Measurements from ENCODE around the gene ERCC4.

The ERCC4 gene

DNA sequence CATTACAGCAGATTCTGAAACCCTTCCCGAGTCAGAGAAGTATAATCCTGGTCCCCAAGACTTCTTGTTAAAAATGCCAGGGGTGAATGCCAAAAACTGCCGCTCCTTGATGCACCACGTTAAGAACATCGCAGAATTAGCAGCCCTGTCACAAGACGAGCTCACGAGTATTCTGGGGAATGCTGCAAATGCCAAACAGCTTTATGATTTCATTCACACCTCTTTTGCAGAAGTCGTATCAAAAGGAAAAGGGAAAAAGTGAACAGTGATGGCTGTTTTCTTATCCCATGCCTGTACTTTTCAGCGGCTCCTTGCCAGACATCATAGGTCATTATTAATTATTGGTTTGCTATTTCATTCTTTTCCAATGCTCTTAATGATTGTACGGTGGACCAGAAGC is 28.1 kb downstream of the ERCC4 start:
- DNase-seq (ENCODE audit: low read depth in 2 of 2) = no peak

- DNase-seq (ENCODE audit: low read depth in 2 of 2) = no peak
These were observed 31.0 kb downstream of the ERCC4 start for GRCh38 chr16:13950821-13951547.

- DNase-seq (ENCODE audit: low read depth in 2 of 2) = no peak
These were observed 31.7 kb downstream of the ERCC4 start for GRCh38 chr16:13951611-13952010.

DNA sequence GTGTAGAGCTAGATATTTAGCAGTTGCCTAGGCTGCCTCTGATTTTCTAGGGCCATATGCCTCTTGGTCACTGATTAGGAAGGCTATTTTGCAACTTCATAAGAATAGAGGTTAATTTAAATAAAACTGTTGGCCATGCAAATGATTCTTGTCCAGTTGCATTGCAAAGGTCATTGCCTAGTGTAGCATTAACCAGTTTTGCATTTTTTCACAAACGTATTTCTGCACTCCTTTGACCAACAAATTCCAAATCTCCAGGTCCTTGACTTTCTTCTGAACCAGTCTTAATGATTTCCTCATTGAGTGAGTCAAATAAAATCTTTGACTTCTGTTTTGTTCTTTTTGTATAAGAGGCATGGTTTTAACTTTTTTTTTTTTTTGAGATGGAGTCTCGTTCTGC is 33.5 kb downstream of the ERCC4 start:
- DNase-seq (ENCODE audit: low read depth in 2 of 2) = no peak

DNA sequence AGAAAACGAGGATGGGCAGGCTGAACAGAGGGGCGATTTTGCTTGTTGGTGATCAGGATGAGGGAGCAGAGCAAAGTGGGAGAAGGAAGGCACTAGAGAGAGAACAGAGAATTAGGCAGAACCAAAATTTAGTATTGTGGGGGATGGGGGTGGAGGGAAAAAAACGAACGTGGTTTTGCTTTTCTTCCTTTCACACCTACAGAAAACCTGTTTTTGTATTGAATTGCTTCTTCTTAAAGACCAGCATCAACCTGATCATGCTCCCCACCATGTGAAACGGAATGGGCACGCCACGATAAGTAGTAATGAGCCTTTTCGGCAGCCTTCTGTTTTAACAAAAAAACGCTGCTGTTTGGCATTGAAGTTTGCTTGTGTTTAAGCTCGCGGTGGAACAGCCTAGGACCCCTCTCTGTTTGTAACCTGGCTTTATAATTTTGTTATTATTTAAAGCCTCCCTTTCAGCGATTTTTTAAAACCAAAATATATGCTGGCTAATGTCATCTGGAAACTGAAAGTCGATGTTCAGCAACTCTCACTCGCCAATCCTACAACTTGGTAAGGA is 36.8 kb downstream of the ERCC4 start:
- no peak for DNase-seq (ENCODE audit: low read depth in 2 of 2)

DNA sequence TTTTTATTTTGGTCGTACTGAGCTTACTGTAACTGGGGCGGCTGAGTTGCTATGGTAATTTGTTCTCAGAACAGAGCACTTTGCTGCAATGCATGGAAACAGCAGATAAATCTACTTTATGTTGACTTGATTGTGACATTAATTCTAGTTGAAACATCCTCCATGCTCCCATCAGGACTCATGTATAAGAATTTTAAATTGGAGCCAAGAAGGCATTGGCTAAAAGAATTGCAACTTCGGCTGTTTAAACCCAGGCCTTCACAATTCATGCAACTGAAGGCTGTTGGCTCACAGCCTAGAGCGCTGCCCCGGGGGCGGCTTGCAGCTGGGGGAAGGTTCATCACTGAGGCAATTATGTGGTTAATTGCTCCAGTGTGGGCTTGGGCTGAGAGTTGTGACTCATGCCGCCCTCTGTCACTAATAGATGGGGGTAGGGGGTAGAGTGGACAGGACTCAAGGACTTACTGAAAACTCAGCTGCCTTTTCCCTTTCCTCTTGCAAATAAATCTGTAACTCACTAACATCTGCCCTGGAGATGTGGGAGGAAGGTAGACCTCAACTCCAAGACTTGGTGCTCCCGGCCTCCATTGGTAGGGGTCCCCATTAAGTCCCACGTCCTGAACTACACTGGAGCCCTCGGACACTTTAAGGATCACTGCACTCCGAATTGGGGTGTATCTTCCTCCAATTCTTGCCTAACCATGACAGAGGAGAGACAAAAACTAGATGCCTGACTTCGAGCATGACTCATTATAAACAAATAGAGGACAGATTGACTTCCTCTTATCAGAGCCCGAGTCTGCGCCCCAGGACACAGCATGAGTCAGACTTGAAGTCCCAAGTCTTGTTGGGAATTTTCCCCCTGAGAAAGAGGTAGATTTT is 37.5 kb downstream of the ERCC4 start:
- DNase-seq (ENCODE audit: low read depth in 2 of 2) = no peak

- DNase-seq (ENCODE audit: low read depth in 2 of 2) = no peak
These were observed 38.5 kb downstream of the ERCC4 start for GRCh38 chr16:13958474-13958873.

DNA sequence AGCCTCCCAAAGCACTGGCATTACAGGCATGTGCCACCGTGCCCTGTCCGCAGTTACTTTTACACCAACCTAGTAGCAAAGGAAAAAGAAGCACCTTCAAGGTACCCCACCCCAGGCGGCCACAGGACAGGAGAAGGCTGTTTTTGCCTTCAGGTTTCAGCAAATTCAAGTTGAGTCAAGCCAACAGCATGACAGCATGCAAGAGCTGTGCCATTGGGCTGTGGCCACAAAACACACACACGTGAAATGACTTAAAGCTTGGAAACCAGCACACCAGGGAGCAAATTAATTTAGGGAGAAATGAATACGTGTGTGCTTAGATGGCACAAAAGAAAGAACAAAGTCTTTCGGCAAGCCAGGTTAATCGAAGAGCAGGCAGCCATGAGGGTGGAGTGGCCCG is 39.7 kb downstream of the ERCC4 start:
- no peak for DNase-seq (ENCODE audit: low read depth in 2 of 2)

- no peak for DNase-seq (ENCODE audit: low read depth in 2 of 2)
These were observed 41.3 kb downstream of the ERCC4 start for GRCh38 chr16:13961099-13961811.

DNA sequence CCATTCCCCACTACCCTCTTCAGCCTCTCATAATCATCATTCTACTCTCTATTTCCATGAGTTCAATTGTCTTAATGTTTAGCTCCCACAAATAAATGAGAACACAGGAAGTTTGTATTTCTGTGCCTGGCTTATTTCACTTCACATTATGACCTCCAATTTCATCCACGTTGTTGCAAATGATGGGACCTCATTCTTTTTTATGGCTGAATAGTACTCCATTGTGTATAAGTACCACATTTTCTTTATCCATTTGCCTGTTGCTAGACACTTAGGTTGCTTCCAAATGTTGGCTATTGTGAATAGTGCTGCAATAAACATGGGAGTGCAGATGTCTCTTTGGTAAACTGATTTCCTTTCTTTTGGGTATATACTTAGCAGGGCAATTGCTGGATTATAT is 42.3 kb downstream of the ERCC4 start:
- no peak for DNase-seq (ENCODE audit: low read depth in 2 of 2)

GRCh38 chr16:13968835-13969234 is 48.9 kb downstream of the ERCC4 start:
- no peak for DNase-seq (ENCODE audit: low read depth in 2 of 2)

GRCh38 chr16:13969711-13970110 is 49.8 kb downstream of the ERCC4 start:
- DNase-seq (ENCODE audit: low read depth in 2 of 2) = no peak

- DNase-seq (ENCODE audit: low read depth in 2 of 2) = no peak
These were observed 50.9 kb downstream of the ERCC4 start for GRCh38 chr16:13970708-13971422.

- no peak for DNase-seq (ENCODE audit: low read depth in 2 of 2)
These were observed 53.5 kb downstream of the ERCC4 start for GRCh38 chr16:13973321-13974023.

DNA sequence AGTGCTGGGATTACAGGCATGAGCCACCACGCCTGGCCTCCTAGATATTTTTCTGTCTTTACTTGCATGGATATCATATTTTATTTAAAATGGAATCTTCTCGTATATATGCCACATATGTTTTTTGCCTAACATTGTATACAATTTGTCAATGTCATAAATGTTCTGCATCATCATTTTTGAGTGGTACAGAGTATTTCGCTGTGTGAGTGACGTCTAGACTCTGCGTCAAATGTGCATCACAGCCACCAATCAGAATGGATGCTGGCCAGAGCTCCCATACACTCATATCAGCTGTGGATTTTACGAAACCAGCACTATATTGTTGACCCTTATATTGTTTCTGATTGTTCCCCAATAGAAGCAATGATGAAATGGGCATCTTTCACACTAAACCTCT is 57.2 kb downstream of the ERCC4 start:
- no peak for DNase-seq (ENCODE audit: low read depth in 2 of 2)

DNA sequence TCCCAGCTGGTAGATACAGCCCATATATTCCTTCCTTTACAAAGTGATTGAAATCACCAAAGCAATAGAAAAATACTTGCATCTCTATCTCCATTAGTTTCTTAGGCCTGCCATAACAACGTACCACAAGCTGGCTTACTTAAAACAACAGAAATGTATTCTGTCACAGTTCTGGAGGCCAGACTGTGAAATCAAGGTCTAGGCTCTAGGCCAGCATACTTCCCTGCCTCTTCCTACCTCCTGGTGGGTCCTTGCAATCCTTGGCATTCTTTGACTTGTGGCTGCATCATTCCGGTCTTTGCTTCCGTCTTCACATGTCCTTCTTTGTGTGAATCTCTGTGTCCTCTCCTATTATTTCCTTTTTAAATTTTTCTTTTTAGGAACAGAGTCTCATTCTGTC is 62.5 kb downstream of the ERCC4 start:
- no peak for DNase-seq (ENCODE audit: low read depth in 2 of 2)

DNA sequence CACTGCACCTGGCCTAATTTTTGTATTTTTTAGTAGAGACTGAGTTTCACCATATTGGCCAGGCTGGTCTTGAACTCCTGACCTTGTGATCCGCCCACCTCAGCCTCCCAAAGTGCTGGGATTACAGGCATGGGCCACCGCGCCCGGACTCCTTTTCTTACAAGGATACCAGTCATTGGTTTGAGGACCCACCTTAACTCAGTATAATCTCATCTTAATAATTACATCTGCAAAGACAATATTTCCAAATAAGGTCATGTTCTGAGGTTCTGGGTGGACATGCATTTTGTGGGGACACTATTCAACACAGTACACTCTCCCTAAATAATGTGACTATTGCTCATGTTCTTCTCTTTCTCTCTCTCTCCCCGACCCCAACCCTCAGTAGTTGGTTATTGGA is 63.7 kb downstream of the ERCC4 start:
- DNase-seq (ENCODE audit: low read depth in 2 of 2) = no peak

DNA sequence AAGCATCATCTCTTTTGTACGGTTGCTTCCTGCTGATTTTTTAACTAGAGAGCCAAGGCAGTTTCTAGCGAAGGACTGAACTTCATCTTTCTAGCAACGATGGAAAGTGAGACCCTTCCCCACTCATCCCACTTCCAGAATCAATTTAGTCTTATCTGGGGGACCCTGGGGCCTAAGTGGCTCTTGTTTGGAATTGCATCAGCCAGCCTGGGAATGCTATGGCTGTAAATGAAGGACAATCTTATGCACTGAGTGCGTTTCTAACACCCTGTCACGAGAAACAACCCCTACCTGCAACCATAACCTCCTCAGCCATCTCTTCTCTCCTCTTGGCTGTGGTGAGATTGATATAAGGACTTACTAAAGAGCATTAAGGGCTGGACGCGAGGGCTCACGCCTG is 64.8 kb downstream of the ERCC4 start:
- no peak for DNase-seq (ENCODE audit: low read depth in 2 of 2)

GRCh38 chr16:13988038-13988437 is 68.1 kb downstream of the ERCC4 start:
- no peak for DNase-seq (ENCODE audit: low read depth in 2 of 2)

DNA sequence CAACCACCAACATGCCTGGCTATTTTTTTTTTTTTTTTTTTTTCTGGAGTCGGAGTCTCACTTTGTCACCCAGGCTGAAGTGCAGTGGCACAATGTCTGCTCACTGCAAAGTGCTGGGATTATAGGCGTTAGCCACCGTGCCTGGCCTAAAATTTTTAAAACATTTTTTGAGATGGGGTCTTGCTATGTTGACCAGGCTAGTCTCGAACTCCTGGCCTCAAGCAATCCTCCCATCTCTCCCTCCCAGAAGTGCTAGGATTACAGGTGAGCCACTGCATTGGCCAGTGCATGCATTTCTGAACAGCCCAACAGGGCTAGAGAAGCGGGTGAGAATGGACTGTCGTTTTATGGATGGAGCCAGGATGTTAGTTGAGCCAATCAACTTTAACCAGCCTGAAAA is 72.4 kb downstream of the ERCC4 start:
- DNase-seq (ENCODE audit: low read depth in 2 of 2) = no peak

- no peak for DNase-seq (ENCODE audit: low read depth in 2 of 2)
These were observed 73.0 kb downstream of the ERCC4 start for GRCh38 chr16:13992976-13993375.
